Effector memory CD4-positive, alpha-beta T cell (primary cell): ENCODE results near the gene ADAMTS18.

Experiments
- DNase-seq, 3 donors: peaks; one replicate each; pipeline ENCODE4 v3.0.0-alpha.2; 2020
- H3K27ac ChIP-seq: 2 replicates; pipeline ENCODE4 v1.7.0; 2013; ENCODE audit warnings: mild to moderate bottlenecking, low read length, moderate library complexity; ENCODE audit not compliant: insufficient read depth, poor library complexity, severe bottlenecking
- H3K27me3 ChIP-seq: replicated peaks from 2 replicates; pipeline ENCODE4 v1.7.0; 2013; ENCODE audit warnings: mild to moderate bottlenecking, low read length; ENCODE audit not compliant: insufficient read depth, control insufficient read depth, poor library complexity, severe bottlenecking
- H3K36me3 ChIP-seq: 2 replicates; pipeline ENCODE4 v1.7.0; 2013; ENCODE audit warnings: mild to moderate bottlenecking, low read length, moderate library complexity; ENCODE audit not compliant: control insufficient read depth, insufficient read depth
- H3K4me1 ChIP-seq: 2 replicates; pipeline ENCODE4 v1.7.0; 2013; ENCODE audit warnings: low read length, mild to moderate bottlenecking; ENCODE audit not compliant: control insufficient read depth, insufficient read depth, poor library complexity, severe bottlenecking
- H3K4me3 ChIP-seq: 2 replicates; pipeline ENCODE4 v1.7.0; 2013; ENCODE audit warnings: low read length, low read depth, mild to moderate bottlenecking; ENCODE audit not compliant: insufficient read depth, poor library complexity, severe bottlenecking
- H3K9me3 ChIP-seq: 2 replicates; pipeline ENCODE4 v1.7.0; 2013; ENCODE audit warnings: mild to moderate bottlenecking, low read length, moderate library complexity; ENCODE audit not compliant: control insufficient read depth

ADAMTS18 gene

GRCh38 chr16:77435272-77435820 is 512 bp upstream of the ADAMTS18 start:
- no peak overlapping the region for H3K27ac ChIP-seq
- no peaks in the 10 kb centered on the region for H3K9me3 ChIP-seq
- no peaks in the 10 kb centered on the region for H3K36me3 ChIP-seq
- no peak overlapping the region for H3K4me3 ChIP-seq
- no peaks in the 10 kb centered on the region for H3K4me1 ChIP-seq
- DNase-seq, result no peak
- no peaks in the 10 kb centered on the region for H3K27me3 ChIP-seq

- H3K36me3 ChIP-seq, result no peaks in the 10 kb centered on the region
- no peak for DNase-seq
- H3K4me1 ChIP-seq, result no peaks in the 10 kb centered on the region
- H3K27me3 ChIP-seq, result no peaks in the 10 kb centered on the region
- no peak overlapping the region for H3K27ac ChIP-seq
- no peaks in the 10 kb centered on the region for H3K9me3 ChIP-seq
- no peak overlapping the region for H3K4me3 ChIP-seq
Measured at GRCh38 chr16:77434022-77434529, 758 bp downstream of the ADAMTS18 start.

GRCh38 chr16:77433146-77433545 is 1.7 kb downstream of the ADAMTS18 start:
- Histone ChIP-seq H3K9me3 (no peaks in the 10 kb centered on the region), H3K4me3 (no peak overlapping the region), H3K27ac (no peak overlapping the region), H3K27me3 (no peaks in the 10 kb centered on the region), H3K4me1 (no peaks in the 10 kb centered on the region), H3K36me3 (no peaks in the 10 kb centered on the region)
- no peak for DNase-seq

GRCh38 chr16:77432264-77432663 is 2.6 kb downstream of the ADAMTS18 start:
- no peaks in the 10 kb centered on the region for H3K4me1 ChIP-seq
- no peaks in the 10 kb centered on the region for H3K9me3 ChIP-seq
- H3K27me3 ChIP-seq, result no peaks in the 10 kb centered on the region
- DNase-seq, result no peak
- no peak overlapping the region for H3K27ac ChIP-seq
- H3K4me3 ChIP-seq, result no peak overlapping the region
- no peaks in the 10 kb centered on the region for H3K36me3 ChIP-seq

GRCh38 chr16:77430787-77431585 is 3.8 kb downstream of the ADAMTS18 start:
- Histone ChIP-seq H3K4me1 (no peaks in the 10 kb centered on the region), H3K27ac (no peak overlapping the region), H3K27me3 (no peaks in the 10 kb centered on the region), H3K9me3 (no peaks in the 10 kb centered on the region), H3K36me3 (no peaks in the 10 kb centered on the region), H3K4me3 (no peak overlapping the region)
- DNase-seq, result no peak

- no peaks in the 10 kb centered on the region for H3K9me3 ChIP-seq
- H3K4me1 ChIP-seq, result no peaks in the 10 kb centered on the region
- no peak overlapping the region for H3K27ac ChIP-seq
- no peaks in the 10 kb centered on the region for H3K36me3 ChIP-seq
- no peak for DNase-seq
- no peak overlapping the region for H3K4me3 ChIP-seq
- no peaks in the 10 kb centered on the region for H3K27me3 ChIP-seq
Measured at GRCh38 chr16:77430360-77430759, 4.5 kb downstream of the ADAMTS18 start.

- no peak for DNase-seq
- H3K36me3 ChIP-seq, result no peaks in the 10 kb centered on the region
- no peak overlapping the region for H3K27ac ChIP-seq
- H3K4me3 ChIP-seq, result no peak overlapping the region
- no peaks in the 10 kb centered on the region for H3K4me1 ChIP-seq
- no peaks in the 10 kb centered on the region for H3K27me3 ChIP-seq
- no peaks in the 10 kb centered on the region for H3K9me3 ChIP-seq
Measured at GRCh38 chr16:77424871-77425604, 9.8 kb downstream of the ADAMTS18 start.

- Histone ChIP-seq H3K4me3 (no peak overlapping the region), H3K27me3 (no peaks in the 10 kb centered on the region), H3K4me1 (no peaks in the 10 kb centered on the region), H3K9me3 (no peaks in the 10 kb centered on the region), H3K27ac (no peak overlapping the region), H3K36me3 (no peaks in the 10 kb centered on the region)
- no peak for DNase-seq
Measured at GRCh38 chr16:77422196-77422784, 12.5 kb downstream of the ADAMTS18 start.

GRCh38 chr16:77416939-77417480 is 17.8 kb downstream of the ADAMTS18 start:
- Histone ChIP-seq H3K9me3 (no peaks in the 10 kb centered on the region), H3K27ac (no peak overlapping the region), H3K36me3 (no peaks in the 10 kb centered on the region), H3K27me3 (no peaks in the 10 kb centered on the region), H3K4me1 (no peaks in the 10 kb centered on the region), H3K4me3 (no peak overlapping the region)
- no peak for DNase-seq
